ENCODE data around the gene CD22.

DNA sequence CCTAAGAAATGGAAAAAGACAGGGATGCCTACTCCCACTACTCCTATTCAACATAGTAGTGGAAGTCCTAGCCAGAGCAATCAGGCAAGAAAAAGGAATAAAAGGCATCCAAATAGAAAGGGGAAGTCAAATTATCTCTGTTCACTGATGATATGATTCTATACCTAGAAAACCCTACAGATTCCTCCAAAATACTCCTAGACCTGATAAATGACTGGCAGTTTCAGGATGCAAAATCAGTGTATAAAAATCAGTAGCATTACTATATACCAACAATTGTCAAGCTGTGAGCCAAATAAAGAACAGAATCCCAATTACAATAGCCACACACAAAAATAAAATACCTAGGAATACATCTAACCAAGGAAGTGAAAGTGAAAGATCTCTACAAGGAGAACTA, 40.5 kb downstream of the CD22 start:
- no peak for TF ChIP-seq SP1 (IDR thresholded peaks at IDR 0.05)
- TF ChIP-seq, protein P1, sequence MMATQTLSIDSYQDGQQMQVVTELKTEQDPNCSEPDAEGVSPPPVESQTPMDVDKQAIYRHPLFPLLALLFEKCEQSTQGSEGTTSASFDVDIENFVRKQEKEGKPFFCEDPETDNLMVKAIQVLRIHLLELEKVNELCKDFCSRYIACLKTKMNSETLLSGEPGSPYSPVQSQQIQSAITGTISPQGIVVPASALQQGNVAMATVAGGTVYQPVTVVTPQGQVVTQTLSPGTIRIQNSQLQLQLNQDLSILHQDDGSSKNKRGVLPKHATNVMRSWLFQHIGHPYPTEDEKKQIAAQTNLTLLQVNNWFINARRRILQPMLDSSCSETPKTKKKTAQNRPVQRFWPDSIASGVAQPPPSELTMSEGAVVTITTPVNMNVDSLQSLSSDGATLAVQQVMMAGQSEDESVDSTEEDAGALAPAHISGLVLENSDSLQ (IDR thresholded peaks at IDR 0.05): no peak
- TF ChIP-seq FOXA1 (IDR thresholded peaks at IDR 0.05): no peak
- TF ChIP-seq BHLHE40 (IDR thresholded peaks at IDR 0.05; ENCODE audit: borderline replicate concordance): no peak
- TF ChIP-seq FOXM1 (IDR thresholded peaks at IDR 0.05; ENCODE audit: borderline replicate concordance): no peak
- no peak for TF ChIP-seq TARDBP (IDR thresholded peaks at IDR 0.05)
- TF ChIP-seq L3MBTL2 (conservative IDR thresholded peaks at IDR 0.05): no peak
- TF ChIP-seq CTBP1 (IDR thresholded peaks at IDR 0.05; ENCODE audit: borderline replicate concordance): no peak
- TF ChIP-seq FOXK2 (IDR thresholded peaks at IDR 0.05): no peak
- TF ChIP-seq ZNF384 (IDR thresholded peaks at IDR 0.05): no peak
- TF ChIP-seq ELF4 (IDR thresholded peaks at IDR 0.05): no peak
- no peak for TF ChIP-seq SUZ12 (IDR thresholded peaks at IDR 0.05)

Measured in HEK293T (cell line).